ENCODE measurements around the gene ZCCHC7.
A peak's percentile ranks its signal among the peaks of the same experiment; 100 is the strongest.

Gene ZCCHC7

DNA sequence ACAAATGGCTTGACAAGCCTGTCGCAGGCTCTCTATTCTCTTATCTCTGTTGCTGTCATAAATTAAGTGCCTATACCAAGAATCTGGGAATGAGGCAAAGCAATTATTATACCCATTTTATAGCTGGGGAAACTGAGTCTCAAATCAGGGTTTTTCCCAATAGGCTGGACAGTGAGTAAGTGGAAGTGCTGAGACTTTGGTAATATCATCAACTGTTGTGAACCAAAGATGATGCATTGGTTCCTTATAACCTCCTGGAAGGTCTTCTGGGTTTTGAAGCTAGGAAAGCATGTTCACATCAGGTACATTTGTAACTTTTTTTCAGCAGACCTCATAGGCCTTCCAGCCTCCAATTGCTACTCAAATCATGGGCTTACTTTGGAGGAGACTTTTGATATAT, 25.6 kb upstream of the ZCCHC7 start:
- TF ChIP-seq, protein P1, sequence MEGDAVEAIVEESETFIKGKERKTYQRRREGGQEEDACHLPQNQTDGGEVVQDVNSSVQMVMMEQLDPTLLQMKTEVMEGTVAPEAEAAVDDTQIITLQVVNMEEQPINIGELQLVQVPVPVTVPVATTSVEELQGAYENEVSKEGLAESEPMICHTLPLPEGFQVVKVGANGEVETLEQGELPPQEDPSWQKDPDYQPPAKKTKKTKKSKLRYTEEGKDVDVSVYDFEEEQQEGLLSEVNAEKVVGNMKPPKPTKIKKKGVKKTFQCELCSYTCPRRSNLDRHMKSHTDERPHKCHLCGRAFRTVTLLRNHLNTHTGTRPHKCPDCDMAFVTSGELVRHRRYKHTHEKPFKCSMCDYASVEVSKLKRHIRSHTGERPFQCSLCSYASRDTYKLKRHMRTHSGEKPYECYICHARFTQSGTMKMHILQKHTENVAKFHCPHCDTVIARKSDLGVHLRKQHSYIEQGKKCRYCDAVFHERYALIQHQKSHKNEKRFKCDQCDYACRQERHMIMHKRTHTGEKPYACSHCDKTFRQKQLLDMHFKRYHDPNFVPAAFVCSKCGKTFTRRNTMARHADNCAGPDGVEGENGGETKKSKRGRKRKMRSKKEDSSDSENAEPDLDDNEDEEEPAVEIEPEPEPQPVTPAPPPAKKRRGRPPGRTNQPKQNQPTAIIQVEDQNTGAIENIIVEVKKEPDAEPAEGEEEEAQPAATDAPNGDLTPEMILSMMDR (IDR thresholded peaks at IDR 0.05; ENCODE audit: low read depth, low read length): no peak
- no peak for DNase-seq (ENCODE audit: extremely low read depth, low read depth)

DNA sequence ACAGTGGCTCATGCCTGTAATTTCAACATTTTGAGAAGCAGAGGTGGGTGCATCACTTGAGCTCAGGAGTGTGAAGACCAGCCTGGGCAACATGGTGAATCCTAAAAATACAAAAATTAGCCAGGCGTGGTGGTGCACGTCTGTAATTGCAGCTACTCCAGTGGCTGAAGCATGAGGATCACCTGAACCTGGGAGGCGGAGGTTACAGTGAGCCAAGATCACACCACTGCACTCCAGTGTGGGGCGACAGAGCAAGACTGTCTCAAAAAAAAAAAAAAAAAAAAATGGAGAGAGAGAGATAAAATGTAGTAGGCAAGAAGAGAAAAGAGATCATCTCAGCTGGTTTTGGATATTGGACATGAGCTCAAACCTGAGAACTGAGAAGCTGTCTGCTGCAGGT, 23.7 kb upstream of the ZCCHC7 start:
- TF ChIP-seq, protein P1 (IDR thresholded peaks at IDR 0.05; ENCODE audit: low read depth, low read length): no peak
- DNase-seq (ENCODE audit: extremely low read depth, low read depth): no peak

DNA sequence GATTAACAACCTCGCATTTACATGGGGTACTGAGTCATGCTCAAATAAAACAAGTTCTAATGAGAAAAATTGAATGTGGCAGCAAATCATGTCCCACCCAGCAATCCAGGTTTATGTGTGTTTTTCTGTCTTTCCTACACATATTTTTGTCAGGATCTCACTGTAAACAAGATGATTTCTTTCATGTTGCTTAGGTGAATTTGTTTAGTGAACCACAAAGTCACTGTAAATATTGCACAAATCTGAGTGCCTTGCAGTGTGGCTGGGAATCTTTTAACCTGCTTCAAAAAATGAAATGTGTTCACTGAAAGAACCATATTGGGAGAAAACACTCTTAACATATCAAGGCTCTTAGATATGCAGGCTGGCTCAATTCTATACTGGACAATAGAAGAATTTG, 23.1 kb upstream of the ZCCHC7 start:
- no peak for DNase-seq (ENCODE audit: extremely low read depth, low read depth)
- TF ChIP-seq, protein P1 (IDR thresholded peaks at IDR 0.05; ENCODE audit: low read depth, low read length): no peak

- TF ChIP-seq, protein P1 (IDR thresholded peaks at IDR 0.05; ENCODE audit: low read depth, low read length): no peak
- DNase-seq (ENCODE audit: extremely low read depth, low read depth): no peak
Observed at GRCh38 chr9:37100327-37100726, 20.0 kb upstream of the ZCCHC7 start.

DNA sequence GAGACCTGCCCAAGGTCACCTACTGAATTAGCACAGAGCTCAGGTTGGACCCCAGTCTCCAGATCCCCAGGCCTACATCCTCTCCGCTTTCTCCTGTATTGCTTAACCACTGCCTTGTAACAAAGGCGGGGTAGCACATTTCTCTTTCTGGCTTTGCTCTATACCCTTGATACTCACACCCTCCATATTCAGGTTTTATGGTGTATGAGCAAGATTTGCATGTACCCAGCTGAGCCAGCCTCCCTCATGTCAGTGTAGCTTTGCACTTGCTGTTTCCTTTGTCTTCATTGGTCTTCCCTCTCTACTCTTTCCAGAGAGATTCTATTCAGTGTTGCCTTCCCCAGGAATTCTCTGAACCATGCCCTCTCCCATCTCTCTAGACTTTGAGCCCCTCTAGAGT, 19.6 kb upstream of the ZCCHC7 start:
- TF ChIP-seq, protein P1 (IDR thresholded peaks at IDR 0.05; ENCODE audit: low read depth, low read length): no peak
- no peak for DNase-seq (ENCODE audit: extremely low read depth, low read depth)

DNA sequence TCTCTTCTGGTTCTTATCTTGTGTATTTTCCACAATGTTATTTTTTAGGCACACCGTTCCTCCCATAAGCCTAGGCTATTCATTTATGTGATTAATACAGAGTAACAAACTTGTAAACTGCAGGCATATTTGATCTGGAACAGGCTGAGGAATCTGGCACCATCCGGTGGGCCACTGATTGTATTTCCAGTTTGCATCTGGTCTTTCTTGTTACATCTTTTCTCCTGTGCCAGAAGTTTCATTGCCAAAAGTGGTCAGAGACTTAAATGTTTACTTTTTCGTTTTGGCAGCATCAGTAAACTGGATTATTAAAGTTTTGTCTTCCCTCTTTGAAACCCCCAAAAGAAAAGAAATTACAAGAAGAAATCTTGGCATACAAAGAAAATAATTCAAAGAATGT, 17.9 kb upstream of the ZCCHC7 start:
- DNase-seq (ENCODE audit: extremely low read depth, low read depth): no peak
- TF ChIP-seq, protein P1 (IDR thresholded peaks at IDR 0.05; ENCODE audit: low read depth, low read length): no peak

DNA sequence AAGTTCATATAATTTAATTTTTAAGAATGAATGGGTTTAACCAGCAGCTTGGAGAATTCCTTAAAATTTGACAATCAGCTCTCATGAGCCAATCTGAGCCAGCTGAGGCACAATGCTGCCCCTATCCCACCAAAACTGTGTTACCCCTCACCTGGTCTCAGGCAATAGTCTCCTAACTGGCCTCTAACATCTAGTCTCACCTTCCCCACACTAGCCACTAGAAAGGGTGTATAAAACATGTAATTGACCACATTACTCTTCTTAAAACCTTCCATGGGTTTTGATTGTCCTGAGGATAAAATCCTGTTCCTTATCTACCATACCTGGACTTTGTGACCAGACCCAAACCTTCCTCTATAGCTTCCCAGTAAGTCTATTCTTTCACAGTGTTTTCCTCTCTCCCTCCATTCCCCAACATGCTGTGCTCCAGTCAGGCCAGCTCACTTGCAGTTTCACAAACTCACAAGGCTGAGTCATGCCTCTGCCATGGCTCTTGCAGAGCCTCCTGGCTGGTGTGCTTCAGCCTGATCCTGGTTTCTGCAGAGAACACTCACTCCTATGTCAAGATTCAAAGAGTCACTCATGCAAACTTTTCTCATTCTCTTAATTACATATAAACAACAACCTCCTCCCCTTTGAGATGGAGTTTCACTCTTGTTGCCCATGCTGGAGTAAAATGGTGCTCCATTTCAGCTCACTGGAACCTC, 16.0 kb upstream of the ZCCHC7 start:
- TF ChIP-seq, protein P1 (IDR thresholded peaks at IDR 0.05; ENCODE audit: low read depth, low read length): no peak
- DNase-seq (ENCODE audit: extremely low read depth, low read depth): peak; percentile 31
